ENCODE results near the gene STX1B.

The STX1B gene

GRCh38 chr16:30979170-30980022 lies 31.0 kb downstream of the STX1B start:
- no peak overlapping the region for H3K4me3 ChIP-seq (ENCODE audit: low read depth, low read length)
- TF ChIP-seq, protein P1, sequence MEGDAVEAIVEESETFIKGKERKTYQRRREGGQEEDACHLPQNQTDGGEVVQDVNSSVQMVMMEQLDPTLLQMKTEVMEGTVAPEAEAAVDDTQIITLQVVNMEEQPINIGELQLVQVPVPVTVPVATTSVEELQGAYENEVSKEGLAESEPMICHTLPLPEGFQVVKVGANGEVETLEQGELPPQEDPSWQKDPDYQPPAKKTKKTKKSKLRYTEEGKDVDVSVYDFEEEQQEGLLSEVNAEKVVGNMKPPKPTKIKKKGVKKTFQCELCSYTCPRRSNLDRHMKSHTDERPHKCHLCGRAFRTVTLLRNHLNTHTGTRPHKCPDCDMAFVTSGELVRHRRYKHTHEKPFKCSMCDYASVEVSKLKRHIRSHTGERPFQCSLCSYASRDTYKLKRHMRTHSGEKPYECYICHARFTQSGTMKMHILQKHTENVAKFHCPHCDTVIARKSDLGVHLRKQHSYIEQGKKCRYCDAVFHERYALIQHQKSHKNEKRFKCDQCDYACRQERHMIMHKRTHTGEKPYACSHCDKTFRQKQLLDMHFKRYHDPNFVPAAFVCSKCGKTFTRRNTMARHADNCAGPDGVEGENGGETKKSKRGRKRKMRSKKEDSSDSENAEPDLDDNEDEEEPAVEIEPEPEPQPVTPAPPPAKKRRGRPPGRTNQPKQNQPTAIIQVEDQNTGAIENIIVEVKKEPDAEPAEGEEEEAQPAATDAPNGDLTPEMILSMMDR (conservative IDR thresholded peaks at IDR 0.05; ENCODE audit: low read depth, low read length) = no peak
- no peak for DNase-seq (ENCODE audit: low read depth)

DNA sequence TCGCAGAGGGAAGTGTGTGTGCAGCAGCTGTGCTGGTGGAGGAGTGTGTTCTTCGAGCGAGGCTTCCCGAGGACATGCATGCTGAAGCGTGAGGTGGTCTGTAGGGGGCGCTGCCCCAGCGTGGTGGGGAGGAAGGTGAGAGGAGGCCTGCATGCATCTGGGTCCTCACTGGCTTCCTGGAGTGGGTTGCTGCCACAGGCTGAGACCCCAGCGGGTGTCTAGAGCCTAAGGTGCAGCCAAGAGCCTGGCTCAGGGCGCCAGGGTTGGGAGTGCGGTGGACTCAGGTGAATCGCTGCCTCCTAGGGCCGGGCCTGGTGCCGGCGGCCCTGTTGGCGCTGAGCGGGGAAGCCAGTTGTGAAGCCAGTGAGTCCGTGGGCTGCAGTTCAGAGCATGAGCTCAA lies 32.9 kb downstream of the STX1B start:
- DNase-seq (ENCODE audit: low read depth) = no peak
- H3K4me3 ChIP-seq (ENCODE audit: low read depth, low read length) = no peak overlapping the region
- TF ChIP-seq, protein P1 (conservative IDR thresholded peaks at IDR 0.05; ENCODE audit: low read depth, low read length) = peak; percentile 57

DNA sequence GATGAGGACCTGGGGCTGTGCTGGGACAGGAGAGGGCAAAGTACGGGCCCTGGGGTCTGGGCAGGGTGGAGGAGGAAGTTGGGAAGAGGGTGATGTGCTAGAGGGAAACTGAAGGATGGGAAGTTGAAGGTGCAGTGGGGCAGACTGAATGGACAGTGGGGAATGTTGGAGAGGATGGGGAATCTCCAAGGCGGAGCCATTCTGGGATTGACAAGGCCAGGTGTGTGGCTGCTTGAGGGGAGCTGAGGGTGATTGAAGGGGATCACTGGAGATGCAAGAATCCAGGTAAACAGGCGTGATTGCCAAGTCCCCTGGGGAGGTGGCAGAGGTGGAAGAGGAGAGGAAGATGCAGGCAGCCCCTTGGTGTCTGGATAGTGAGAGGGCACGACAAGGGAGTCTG lies 34.0 kb downstream of the STX1B start:
- TF ChIP-seq, protein P1 (conservative IDR thresholded peaks at IDR 0.05; ENCODE audit: low read depth, low read length) = no peak
- H3K4me3 ChIP-seq (ENCODE audit: low read depth, low read length) = no peak overlapping the region
- no peak for DNase-seq (ENCODE audit: low read depth)

- TF ChIP-seq, protein P1 (conservative IDR thresholded peaks at IDR 0.05; ENCODE audit: low read depth, low read length) = no peak
- no peak overlapping the region for H3K4me3 ChIP-seq (ENCODE audit: low read depth, low read length)
- DNase-seq (ENCODE audit: low read depth) = no peak
These were observed 36.1 kb downstream of the STX1B start for GRCh38 chr16:30974348-30974747.

DNA sequence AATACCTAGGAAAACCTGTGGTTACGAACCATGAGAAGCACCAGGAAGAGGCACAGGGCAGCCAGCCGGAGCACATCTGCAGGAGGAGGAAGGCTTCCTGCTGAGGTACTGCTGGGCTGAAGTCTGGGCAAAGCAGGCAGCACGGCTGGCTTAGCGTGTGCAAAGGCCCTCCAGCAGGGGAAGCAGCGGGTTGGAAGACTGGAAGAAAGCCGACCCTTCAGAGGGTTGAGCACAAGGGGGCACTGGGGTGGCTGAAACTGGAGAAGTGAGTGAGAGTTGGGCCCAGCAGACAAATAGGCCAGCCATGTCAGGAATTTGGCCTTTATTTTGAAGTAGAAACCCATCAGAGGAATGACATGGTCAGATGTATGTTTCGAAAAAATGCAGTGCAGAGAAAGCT lies 37.6 kb downstream of the STX1B start:
- peak; percentile 85 for DNase-seq (ENCODE audit: low read depth)
- TF ChIP-seq, protein P1 (conservative IDR thresholded peaks at IDR 0.05; ENCODE audit: low read depth, low read length) = peak; percentile 67
- H3K4me3 ChIP-seq (ENCODE audit: low read depth, low read length) = no peak overlapping the region

DNA sequence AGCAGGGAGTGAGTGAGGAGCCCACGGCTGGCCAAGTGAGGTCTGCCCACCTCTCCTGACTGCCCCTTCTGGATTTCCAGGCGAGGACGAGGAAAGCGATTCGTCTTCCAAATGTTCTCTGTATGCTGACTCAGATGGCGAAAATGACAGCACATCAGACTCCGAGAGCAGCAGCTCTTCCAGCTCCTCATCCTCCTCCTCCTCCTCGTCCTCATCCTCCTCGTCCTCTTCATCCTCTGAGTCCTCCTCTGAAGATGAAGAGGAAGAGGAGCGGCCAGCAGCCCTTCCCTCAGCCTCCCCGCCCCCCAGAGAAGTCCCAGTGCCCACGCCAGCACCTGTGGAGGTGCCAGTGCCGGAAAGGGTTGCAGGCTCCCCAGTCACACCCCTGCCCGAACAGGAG lies 39.1 kb downstream of the STX1B start:
- no peak for DNase-seq (ENCODE audit: low read depth)
- TF ChIP-seq, protein P1 (conservative IDR thresholded peaks at IDR 0.05; ENCODE audit: low read depth, low read length) = no peak
- H3K4me3 ChIP-seq (ENCODE audit: low read depth, low read length) = no peak overlapping the region

All from choroid plexus epithelial cell (primary cell).